NT2/D1 (cell line): ENCODE measurements around the gene EXD3.

Experiments used
- SUZ12 ChIP-seq: IDR thresholded peaks from 2 replicates; pipeline ENCODE4 v1.6.1; 2011; ENCODE audit not compliant: insufficient read length, insufficient read depth; ENCODE audit errors: extremely low read depth
- YY1 ChIP-seq: IDR thresholded peaks from 2 replicates; pipeline ENCODE4 v1.6.1; 2011; ENCODE audit not compliant: insufficient read length, insufficient read depth
- ZNF274 ChIP-seq: IDR thresholded peaks from 2 replicates; pipeline ENCODE4 v1.6.1; 2011; ENCODE audit warnings: mild to moderate bottlenecking, low read depth, low read length

GRCh38 chr9:137314561-137315560 lies 108.1 kb downstream of the EXD3 start:
- TF ChIP-seq SUZ12, result no peak
- TF ChIP-seq YY1, result no peak
- TF ChIP-seq ZNF274, result no peak
